M059J (cell line): ENCODE results near the gene ARHGAP32. TPM values are rescaled to one million over a fixed set of nuclear protein-coding genes. Genes with fewer than 3 reads are reported as not detected.

Experiments
- DNase-seq: peaks from one replicate; pipeline ENCODE4 v3.0.0-alpha.2; 2012; ENCODE audit warnings: low read depth
- total RNA-seq: library from RNA; depleted of rRNA; stranded (reverse); fragments of >200 nt; shearing (Covaris generic); gene quantifications from 2 replicates; pipeline ENCODE4 v1.2.3, GENCODE V29; 2014

Gene ARHGAP32
- total RNA-seq, 1 experiment from 2014 or later, result 8.5 TPM

- DNase-seq, result peak; percentile 70
Measured at GRCh38 chr11:129117595-129118350, 74.4 kb downstream of the ARHGAP32 start.

- DNase-seq, result peak; percentile 66
Measured at GRCh38 chr11:129115652-129116586, 76.2 kb downstream of the ARHGAP32 start.

GRCh38 chr11:129109701-129110100 lies 82.4 kb downstream of the ARHGAP32 start:
- no peak for DNase-seq

GRCh38 chr11:129106788-129107187 lies 85.3 kb downstream of the ARHGAP32 start:
- DNase-seq, result no peak

- DNase-seq, result no peak
Measured at GRCh38 chr11:129102756-129103155, 89.4 kb downstream of the ARHGAP32 start.

- DNase-seq, result no peak
Measured at GRCh38 chr11:129102225-129102624, 89.9 kb downstream of the ARHGAP32 start.

GRCh38 chr11:129093283-129093682 lies 98.8 kb downstream of the ARHGAP32 start:
- DNase-seq, result no peak

- DNase-seq, result no peak
Measured at GRCh38 chr11:129090056-129090455, 102.1 kb downstream of the ARHGAP32 start.

- DNase-seq, result no peak
Measured at GRCh38 chr11:129089279-129089678, 102.8 kb downstream of the ARHGAP32 start.

GRCh38 chr11:129086976-129087375 lies 105.1 kb downstream of the ARHGAP32 start:
- no peak for DNase-seq

GRCh38 chr11:129077191-129077590 lies 114.9 kb downstream of the ARHGAP32 start:
- peak; percentile 63 for DNase-seq

- DNase-seq, result no peak
Measured at GRCh38 chr11:129075757-129076156, 116.4 kb downstream of the ARHGAP32 start.

- DNase-seq, result no peak
Measured at GRCh38 chr11:129067454-129067853, 124.7 kb downstream of the ARHGAP32 start.

- DNase-seq, result no peak
Measured at GRCh38 chr11:129066229-129066628, 125.9 kb downstream of the ARHGAP32 start.

GRCh38 chr11:129063118-129063517 lies 129.0 kb downstream of the ARHGAP32 start:
- no peak for DNase-seq

GRCh38 chr11:129061492-129062230 lies 130.5 kb downstream of the ARHGAP32 start:
- peak; percentile 90 for DNase-seq

GRCh38 chr11:129056916-129057315 lies 135.2 kb downstream of the ARHGAP32 start:
- no peak for DNase-seq

GRCh38 chr11:129055196-129055595 lies 136.9 kb downstream of the ARHGAP32 start:
- DNase-seq, result no peak

GRCh38 chr11:129048911-129049310 lies 143.2 kb downstream of the ARHGAP32 start:
- DNase-seq, result no peak

- no peak for DNase-seq
Measured at GRCh38 chr11:129045150-129045549, 147.0 kb downstream of the ARHGAP32 start.

- no peak for DNase-seq
Measured at GRCh38 chr11:129042503-129042902, 149.6 kb downstream of the ARHGAP32 start.

- DNase-seq, result no peak
Measured at GRCh38 chr11:129041611-129042018, 150.5 kb downstream of the ARHGAP32 start.
